GM18867 (cell line): ENCODE results near the gene C3.
A peak's percentile ranks its signal among the peaks of the same experiment; 100 is the strongest.

Experiments
- ATAC-seq: cut with Tn5 transposase; IDR thresholded peaks from one replicate; pipeline ENCODE4 v1.9.1; 2021; ENCODE audit warnings: mild to moderate bottlenecking, moderate library complexity; ENCODE audit not compliant: unreplicated experiment

C3 gene

DNA sequence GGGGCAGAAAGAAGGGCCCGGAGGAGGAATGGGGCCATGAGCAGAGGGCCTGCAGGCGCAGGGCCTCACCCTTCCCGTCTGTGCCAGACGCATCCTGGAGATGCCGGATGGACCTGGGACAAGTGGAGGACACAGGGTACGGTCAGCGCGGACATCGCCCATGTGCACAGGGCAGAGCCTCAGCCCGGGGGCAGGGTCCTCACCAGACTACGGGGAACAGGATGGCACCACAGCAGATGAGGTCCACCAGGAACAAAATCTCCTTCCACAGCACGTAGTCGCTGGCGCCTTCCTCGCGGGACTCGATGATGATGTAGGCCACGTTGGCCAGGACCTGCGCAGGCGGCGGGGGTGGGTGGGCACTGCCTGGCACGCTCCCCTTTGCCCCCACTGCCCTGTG lies 11.4 kb upstream of the C3 start:
- no peak for ATAC-seq

DNA sequence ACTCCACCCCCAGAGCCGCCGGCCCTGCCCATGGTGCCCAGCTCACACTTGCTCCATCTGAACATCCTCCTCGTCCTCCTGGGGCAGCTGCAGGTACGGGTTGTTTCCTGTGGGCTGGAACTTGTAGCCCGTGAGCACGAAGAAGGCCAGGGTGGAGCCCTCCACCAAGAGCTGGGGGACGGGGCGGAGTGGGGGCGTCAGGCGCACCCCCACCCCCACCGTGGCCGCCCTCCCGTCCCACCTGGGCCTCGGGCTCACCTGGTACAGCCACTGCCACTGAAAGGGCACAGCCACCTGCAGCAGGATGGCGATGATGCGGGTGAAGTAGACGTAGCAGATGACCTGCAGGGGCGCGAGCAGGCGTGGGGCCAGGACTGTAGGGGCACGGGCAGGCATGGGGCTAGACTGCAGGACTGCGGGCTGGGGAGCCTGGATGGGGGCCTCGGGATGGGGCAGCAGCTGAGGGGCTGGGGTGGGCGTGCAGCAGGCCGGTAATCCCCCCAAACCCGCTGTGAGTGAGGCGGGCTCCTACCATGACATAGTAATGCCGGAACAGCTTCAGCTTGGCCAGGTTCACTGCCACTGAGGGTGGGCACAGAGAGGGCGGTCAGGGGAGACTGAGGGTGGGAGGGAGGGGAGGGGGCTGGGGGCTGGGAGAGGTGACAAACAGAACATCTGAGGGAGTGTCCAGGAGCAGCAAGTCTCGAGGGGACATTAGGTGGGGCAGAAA lies 10.7 kb upstream of the C3 start:
- no peak for ATAC-seq

DNA sequence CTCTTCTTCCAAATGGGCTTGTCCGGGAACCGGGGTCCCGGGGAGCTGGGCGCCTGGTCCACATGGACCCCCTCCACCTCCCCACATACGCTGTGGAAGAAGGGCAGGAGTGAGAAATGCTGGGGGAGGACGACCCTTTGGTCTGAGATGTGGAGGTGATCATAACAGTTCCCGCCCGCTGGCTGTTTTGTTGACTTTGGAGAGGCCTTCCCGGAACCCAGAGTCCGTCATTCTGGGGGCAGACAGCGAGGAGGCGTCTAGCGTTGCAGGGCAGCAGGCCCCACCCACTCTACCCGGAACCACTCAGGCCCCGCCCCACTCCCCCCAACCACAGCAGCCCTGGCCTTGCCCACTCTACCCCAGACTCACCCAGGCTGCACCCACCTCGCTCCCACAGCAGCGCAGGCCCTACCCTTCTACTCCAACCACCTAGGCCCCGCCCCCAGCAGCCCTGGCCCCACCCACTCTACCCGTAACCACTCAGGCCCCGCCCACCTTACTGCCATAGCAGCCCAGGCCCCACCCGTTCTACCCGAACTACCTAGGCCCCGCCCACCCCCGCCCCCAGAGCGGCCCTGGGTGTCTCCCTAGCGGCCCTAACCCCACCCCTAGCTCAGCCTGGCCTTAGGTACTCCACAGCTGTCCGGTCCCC lies 9.8 kb upstream of the C3 start:
- no peak for ATAC-seq

DNA sequence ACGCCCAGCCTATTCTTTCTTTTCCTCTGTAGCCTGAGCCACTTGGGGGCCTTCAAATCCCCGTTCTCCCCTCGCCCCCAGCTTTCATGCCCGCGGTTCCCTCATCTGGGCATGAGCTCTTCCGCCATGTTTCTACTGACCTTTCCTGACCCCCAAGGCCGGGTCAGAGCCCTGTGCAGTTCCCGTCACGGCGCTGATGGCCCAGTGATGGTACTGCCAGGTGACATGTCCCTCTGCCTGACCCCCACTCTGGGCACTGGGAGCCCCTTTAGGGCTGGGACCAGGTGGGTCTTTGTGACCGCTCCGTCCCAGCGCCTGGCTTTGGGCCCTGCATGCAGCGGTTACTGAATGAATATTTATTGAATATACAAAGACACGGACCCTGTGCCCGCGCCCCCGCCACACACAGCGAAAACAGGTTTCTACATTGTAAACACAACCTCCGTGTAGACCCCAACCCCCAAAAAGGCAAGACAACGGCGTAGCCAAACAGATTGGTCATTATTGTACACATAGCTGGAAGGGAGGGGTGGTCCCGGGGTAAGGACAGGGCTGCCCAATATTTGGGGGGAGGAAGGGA lies 9.2 kb upstream of the C3 start:
- ATAC-seq, result no peak

DNA sequence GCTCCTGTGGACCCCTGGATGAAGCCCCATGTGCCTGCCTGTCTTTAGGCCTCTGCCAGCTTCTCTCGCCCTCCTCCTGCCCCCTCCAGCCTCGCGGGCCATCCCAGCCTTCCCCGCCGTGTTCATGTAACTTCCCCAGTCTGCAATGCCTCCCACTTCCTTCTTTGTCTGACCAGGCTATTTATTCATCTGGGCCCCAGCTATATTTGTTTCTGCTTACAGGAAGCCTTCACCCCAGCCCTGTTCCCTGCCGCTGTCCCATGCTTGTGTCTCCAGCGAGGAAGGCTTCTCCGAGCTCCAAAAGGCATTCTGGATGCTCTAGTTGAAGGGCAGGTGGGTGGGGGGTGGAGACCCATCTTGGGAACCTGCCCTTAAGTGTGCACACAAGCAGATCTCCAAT lies 7.9 kb upstream of the C3 start:
- no peak for ATAC-seq

DNA sequence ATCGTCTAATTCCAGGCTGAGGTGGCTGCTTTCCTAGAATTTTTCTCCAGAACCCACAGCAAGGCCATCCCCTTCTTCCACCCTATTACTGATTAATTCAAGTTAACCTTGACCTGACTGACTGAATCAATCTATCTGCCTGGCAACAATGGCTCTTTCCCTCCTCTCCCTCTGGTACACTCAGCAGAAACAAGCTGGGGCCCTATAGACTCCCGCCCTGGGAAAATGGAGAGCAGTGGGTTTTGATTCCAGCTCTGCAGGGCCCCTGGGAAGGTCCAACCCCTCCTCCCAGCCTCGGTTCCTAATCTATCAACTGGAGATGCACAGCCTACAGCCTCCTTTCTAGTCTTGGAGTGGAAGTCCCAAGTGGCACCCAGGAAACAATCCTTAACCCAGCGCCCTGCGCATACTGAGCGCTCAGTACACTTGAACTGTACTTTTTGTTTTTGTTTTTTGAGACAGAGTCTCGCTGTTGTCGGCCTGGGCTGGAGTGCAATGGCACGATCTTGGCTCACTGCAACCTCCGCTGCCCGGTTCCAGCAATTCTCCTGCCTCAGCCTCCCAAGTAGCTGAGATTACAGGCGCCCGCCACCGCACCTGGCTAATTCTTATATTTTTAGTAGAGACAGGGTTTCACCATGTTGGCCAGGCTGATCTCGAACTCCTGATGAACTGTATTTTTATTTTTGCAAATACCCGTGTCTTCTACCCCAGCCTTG lies 5.2 kb upstream of the C3 start:
- no peak for ATAC-seq

DNA sequence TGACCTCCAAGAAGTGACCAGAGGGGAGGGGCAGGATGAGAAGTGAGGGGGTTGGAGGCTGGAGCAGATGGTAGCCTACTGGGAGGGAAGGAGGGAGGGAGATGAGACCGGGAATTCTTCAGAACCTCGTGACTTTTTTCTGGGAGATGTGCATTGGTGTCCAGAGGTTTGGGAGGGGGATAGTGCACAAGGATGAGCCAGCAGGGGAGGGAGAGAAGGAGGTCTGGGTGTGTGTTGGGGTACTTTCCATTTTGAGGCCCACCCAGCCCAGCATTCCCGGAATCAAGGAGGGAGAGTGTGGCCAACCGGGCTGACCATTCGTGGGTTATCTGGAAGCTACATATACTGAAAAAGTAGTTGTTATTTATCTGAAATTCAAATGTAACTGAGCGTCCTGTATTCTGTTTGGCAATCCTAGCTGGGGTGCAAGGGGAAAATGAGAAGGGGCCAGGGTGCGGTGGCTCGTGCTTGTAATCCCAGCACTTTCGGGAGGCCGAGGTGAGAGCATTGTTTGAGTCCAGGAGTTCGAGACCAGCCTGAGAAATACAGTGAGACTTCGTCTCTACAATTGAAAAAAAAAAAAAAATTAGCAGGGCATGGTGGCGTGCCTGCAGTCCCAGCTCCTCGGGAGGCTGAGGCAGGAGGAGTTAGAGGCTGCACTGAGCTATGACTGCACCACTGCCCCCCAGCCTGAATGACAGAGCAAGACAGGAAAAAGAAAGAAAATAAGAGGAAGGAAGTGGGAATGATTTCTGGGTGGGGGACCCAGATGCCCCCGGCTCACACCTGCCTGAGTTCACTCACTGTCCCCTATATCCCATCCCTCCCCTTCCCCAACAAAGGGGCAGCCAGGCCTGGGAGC lies 4.4 kb upstream of the C3 start:
- ATAC-seq, result no peak

DNA sequence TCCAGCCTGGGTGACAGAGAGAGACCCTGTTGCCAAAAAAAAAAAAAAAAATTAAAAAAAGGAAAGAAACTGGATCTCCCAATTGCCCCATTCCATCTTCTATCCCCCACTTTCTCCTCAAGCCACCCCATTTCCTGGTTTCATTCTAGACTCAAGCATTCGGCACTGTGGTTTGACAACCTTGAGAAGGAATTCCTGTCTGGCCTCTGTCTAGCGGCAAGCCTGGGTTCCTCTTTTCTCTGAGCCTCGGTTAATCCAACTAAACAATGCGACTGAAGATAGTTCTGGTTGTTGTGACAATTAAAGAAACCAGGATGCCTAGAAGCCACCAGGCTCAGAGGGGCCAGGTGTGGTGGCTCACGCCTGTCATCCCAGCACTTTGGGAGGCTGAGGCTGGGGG lies 3.3 kb upstream of the C3 start:
- no peak for ATAC-seq

DNA sequence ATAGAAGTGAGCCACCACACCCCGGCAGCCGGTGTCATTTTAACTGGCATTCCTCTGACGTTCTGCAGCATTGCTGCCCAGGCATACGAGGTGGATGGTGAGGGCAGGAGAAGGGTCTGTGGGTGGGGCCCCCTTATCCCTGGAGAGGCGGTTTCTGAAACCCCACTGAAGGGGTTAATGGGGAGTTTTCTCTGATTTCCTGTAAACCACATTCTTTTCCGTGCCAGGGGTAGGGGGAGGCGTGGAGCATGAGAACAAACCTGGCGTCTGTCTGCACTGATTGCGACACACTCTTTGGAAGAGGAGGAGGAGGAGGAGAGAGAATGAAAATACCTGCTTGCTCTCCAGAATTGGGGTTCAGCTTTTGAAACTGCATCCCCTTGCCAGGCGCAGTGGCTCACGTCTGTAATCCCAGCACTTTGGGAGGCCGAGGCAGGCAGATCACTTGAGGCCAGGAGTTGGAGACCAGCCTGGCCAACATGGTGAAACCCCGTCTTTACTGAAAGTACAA lies 2.7 kb upstream of the C3 start:
- ATAC-seq, result no peak

DNA sequence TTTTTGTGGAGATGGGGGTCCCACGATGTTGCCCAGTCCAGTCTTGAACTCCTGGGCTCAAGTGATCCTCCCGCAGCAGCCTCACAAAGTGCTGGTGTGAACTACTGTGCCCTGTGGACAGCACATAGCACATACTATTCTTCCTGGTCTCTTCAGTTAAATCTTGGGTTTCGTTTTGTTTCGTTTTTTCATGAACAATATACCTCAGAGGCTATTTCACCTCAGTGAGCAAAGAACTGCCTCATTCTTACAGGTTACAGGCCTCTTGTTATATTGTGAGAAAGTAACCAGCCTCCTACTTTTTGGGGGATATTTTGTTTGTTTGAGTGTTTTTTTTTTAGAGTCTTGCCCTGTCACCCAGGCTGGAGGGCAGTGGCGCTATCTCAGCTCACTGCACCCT lies 1.3 kb upstream of the C3 start:
- peak; percentile 45 for ATAC-seq

DNA sequence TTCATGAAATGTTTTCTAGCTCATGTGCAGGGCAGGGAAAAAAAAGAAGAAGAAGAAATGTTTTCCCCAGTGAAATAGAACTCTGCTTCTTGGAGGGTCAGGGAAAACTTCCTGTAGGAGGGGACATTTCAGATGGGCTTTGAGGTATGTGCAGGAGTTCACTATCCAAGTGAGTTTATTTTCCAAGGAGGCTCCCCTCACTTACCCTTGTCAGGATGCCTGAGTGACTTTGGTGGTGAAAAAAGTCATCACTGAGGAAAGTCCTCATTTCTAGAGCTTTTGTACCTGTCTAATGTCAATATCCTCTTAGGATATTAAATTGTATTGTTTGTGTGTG lies 656 bp upstream of the C3 start:
- ATAC-seq, result no peak

DNA sequence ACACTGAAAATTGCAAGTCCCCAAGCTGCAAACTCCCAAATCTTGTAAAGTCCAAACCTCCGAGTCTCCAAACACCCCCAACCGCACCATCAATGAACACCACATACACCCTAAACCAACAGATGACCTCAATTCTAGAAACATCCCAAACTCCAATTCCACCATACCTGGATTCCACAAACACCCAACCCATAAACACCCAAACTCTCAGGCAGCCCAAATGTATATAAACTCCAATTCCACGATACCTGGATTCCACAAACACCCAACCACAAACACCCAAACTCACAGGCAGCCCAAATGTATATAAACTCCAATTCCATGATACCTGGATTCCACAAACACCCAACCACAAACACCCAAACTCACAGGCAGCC lies 470 bp downstream of the C3 start:
- no peak for ATAC-seq

DNA sequence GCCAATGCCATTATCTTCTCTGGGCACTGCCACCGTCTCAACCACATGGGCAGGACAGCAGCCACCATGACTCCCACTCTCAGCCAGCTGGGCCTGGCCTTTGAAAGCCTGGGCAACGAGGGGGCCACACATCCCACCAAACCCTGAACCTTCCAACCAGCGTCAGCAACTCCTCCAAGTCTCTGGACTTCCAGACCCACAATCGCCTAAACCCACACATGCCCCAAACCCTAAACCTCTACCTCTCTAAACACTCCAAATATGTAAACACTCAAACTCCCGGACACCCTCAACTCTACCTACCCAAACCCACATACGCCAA lies 949 bp downstream of the C3 start:
- ATAC-seq, result no peak

DNA sequence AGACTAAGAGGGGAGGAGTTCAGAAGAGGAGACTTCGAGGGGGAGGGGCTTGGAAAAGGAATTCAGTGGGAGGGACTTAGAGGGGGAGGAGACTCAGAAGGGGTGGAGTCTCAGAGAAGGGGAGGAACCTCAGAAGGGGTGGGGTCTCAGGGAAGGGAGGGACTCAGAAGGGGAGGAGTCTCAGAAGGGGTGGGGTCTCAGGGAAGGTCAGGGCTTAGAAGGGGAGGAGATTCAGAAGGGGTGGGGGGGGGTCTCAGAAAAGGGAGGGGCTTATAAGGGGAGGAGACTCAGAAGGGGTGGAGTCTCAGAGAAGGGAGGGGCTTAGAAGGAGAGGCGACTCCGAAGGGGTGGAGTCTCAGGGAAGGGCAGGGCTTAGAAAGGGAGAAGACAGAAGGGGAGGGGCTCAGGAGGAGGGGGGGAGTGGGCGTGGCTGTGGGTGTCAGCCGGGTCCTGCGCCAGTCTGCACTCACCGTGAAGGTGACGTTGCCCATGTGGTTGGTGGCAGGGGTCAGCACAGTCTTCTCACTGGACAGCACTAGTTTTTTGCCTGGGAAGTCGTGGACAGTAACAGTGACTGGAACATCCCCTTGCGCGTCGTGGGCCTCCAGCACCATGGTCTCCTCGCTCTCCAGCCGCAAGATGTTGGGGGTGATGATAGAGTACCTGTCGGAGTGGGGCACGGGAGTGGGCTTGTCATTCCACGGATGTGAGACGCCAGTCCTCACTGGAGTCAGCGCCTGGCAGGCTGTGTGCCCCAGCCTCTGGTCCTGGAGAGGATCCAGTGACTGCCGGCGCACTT lies 1.5 kb downstream of the C3 start:
- no peak for ATAC-seq

DNA sequence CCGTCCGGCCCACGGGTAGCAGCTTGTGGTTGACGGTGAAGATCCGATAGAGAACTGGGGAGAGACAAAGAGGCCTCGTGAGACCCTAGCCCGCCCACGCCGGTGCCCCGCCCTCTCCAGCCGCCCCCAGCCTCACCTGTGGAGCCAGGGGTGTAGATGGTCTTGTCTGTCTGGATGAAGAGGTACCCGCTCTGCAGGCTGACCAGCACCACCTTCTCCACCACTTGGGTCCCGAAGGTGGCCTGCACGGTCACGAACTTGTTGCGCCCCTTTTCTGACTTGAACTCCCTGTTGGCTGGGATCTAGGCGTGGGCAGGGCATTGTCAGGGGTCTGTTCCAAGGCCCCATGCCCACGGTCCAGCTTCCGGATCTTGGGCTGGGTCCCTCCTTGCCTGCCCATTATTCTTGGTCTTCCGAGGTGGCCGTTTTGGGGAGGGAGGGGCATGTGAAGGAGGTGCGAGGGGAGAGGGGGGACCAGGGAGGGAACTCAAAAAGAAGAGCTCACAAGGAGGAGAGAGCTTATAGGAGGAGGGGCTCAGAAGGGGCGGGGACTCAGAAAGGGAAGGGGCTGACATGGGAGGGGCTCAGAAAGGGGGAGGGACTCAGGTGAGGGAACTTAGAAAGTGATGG lies 2.2 kb downstream of the C3 start:
- no peak for ATAC-seq

DNA sequence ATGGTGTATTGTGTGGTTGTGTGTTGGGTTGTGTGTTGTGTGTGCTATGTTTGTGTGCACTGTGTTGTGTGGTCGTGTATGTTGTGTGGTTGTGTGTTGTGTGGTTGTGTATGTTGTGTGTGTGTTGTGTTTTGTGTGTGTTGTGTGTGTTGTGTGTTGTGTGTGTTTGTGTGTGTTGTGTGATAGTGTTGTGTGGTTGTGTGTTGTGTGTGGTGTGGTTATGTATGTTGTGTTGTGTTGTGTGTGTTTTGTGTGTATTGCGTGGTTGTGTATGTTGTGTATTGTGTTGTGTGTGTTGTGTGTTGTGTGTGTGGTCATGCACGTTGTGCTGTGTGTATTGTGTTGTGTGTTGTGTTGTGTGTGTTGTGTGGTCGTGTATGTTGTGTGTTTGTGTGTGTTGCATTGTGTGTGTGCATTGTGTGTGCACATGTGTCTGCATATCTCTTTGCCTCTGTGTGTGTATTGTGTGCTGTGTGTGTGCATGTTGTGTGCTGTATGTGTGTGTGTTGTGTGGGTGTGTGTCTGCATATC lies 2.9 kb downstream of the C3 start:
- no peak for ATAC-seq

DNA sequence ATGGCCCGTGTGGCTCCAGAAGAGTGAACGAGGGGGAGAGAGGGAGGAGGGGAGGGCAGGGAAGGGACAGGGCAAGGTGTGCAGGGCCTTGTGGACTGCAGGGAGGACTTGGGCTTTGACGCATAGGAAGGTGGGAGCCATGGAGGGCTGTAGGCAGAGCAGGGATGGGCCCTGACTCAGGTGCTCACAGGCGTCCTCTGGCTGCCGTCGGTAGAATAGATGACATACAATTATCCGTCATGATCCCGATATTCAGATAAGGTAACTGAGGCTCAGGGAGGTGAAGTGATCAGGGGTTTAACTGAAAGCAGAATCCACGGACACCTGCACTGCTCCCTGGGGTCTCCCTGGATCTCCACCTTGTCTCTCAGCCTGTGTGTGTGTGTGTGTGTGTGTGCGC lies 3.4 kb downstream of the C3 start:
- no peak for ATAC-seq

DNA sequence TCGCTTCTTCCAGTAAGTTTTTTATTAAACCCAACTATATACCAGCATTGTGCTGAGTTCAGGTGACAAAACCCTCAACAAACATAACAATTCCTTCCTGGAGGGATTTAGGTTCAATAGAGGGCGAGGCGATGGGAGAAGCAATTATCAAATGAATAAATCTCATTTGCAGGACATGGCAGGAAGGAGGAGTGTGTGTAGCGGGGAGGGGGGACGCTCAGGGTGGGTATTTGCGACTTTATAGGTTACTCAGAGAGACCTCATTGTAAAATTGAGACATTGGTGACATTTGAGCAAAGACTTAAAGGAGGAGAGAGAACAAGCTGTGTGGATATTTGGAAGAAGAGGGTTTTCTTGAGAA lies 3.9 kb downstream of the C3 start:
- no peak for ATAC-seq

DNA sequence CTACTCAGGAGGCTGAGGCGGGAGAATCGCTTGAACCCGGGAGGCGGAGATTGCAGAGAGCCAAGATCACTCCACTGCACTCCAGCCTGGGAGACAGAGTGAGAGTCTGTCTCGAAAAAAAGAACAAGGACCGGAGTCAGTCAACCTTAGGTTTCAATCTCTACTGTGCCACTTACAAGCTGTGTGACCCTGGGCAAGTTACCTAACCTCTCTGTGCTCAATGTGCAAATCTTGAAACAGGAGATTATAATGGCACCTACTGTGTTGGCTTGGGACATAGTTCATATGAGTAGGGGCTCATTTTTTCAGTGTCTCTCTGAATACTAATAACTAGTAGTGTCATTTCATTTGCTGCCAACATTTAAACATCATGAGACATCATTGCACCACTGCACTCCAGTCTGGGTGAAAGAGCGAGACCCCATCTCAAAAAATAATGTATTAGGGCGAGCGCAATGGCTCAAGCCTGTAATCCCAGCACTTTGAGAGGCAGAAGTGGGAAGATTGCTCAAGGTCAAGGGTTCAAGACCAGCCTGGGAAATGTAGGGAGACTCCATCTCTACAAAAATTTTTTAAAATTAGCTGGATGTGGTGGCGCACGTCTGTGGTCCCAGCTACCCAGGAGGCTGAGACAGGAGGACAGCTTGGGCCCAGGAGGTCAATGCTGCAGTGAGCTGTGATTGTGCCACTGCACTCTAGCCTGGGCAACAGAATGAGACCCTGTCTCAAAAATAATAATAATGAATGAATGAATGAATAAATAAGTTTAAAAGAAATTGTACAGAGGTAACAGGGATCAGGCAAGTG lies 5.5 kb downstream of the C3 start:
- no peak for ATAC-seq
